Fibroblast of lung (primary cell): ENCODE data around the gene RERE. TPM values are rescaled to one million over a fixed set of nuclear protein-coding genes. Genes with fewer than 3 reads are reported as not detected.

Experiments used
- DNase-seq, 2 donors: peaks; one replicate each; pipeline versions ENCODE4 v3.0.0 to v3.0.0-alpha.2; 2010; ENCODE audit warnings: low read depth in 2 of 2
- H2AFZ ChIP-seq: 2 replicates; pipeline ENCODE4 v1.5.1; 2012; ENCODE audit warnings: low read length, control low read depth, inconsistent platforms
- H3K27ac ChIP-seq: 2 replicates; pipeline ENCODE4 v1.5.1; 2011; ENCODE audit warnings: low read length, control low read depth; ENCODE audit not compliant: insufficient read depth
- H3K27me3 ChIP-seq: 2 replicates; pipeline ENCODE4 v1.5.1; 2011; ENCODE audit warnings: mild to moderate bottlenecking, low read length; ENCODE audit not compliant: control insufficient read depth, insufficient read depth
- H3K36me3 ChIP-seq: 2 replicates; pipeline ENCODE4 v1.5.1; 2011; ENCODE audit warnings: low read length; ENCODE audit not compliant: control insufficient read depth, insufficient read depth
- H3K4me1 ChIP-seq: 2 replicates; pipeline ENCODE4 v1.5.1; 2011; ENCODE audit warnings: low read length; ENCODE audit not compliant: control insufficient read depth, insufficient read depth; ENCODE audit errors: extremely low read depth
- H3K4me2 ChIP-seq: 2 replicates; pipeline ENCODE4 v1.5.1; 2011; ENCODE audit warnings: low read length, control low read depth; ENCODE audit not compliant: insufficient read depth; ENCODE audit errors: extremely low read depth
- H3K4me3 ChIP-seq, 4 experiments: fragments of 200-600 bp in 1 of 4; sonication (generic) in 1 of 4; replicated peaks in 1 of 4; 2 replicates each; pipeline ENCODE4 v1.5.1; 2011 to 2016; ENCODE audit warnings: low read length in 4 of 4, low read depth in 3 of 4, mild to moderate bottlenecking in 3 of 4, control low read depth in 2 of 4, inconsistent platforms in 1 of 4, mixed read lengths in 1 of 4; ENCODE audit not compliant: insufficient read depth in 1 of 4; ENCODE audit errors: control extremely low read depth in 1 of 4
- H3K79me2 ChIP-seq: 2 replicates; pipeline ENCODE4 v1.5.1; 2012; ENCODE audit warnings: mild to moderate bottlenecking, low read length, inconsistent platforms; ENCODE audit not compliant: control insufficient read depth, insufficient read depth
- H3K9ac ChIP-seq: 2 replicates; pipeline ENCODE4 v1.5.1; 2011; ENCODE audit warnings: mild to moderate bottlenecking, low read length, control low read depth; ENCODE audit not compliant: insufficient read depth
- H3K9me3 ChIP-seq: 2 replicates; pipeline ENCODE4 v1.5.1; 2012; ENCODE audit warnings: low read depth, low read length; ENCODE audit not compliant: control insufficient read depth, insufficient read depth
- H4K20me1 ChIP-seq: 2 replicates; pipeline ENCODE4 v1.5.1; 2011; ENCODE audit warnings: low read length; ENCODE audit not compliant: control insufficient read depth, insufficient read depth; ENCODE audit errors: extremely low read depth
- CTCF ChIP-seq, 2 donors: IDR thresholded peaks in 1 of 2; conservative IDR thresholded peaks in 1 of 2; 1 replicate in 1 of 2; 2 replicates in 1 of 2; pipeline ENCODE4 v1.5.1; 2011 to 2012; ENCODE audit warnings: low read length in 2 of 2, control low read depth in 1 of 2, inconsistent platforms in 1 of 2, low read depth in 1 of 2, mild to moderate bottlenecking in 1 of 2
- EZH2 ChIP-seq: IDR thresholded peaks from 2 replicates; pipeline ENCODE4 v1.5.1; 2012; ENCODE audit warnings: low read length, control low read depth, mild to moderate bottlenecking; ENCODE audit errors: missing control alignments
- polyA plus RNA-seq, 2 donors: library from polyadenylated mRNA; depleted of rRNA in 1 of 2; stranded (reverse) in 1 of 2; unstranded in 1 of 2; fragments of >200 nt; gene quantifications; 2 replicates each; pipeline ENCODE4 v1.2.1, GENCODE V29; 2011 to 2012; ENCODE audit warnings: missing spikeins in 1 of 2
- total RNA-seq: library from RNA; depleted of rRNA; stranded (reverse); fragments of >200 nt; gene quantifications from 2 replicates; pipeline ENCODE4 v1.2.1, GENCODE V29; 2014

RERE gene
- total and polyA plus RNA-seq, 2 donors (not counting 1 experiment from before 2014, with no cell fraction given): 3.7 to 51.0 TPM

- H3K9me3 ChIP-seq: no peaks in the 10 kb centered on the region
- no peak overlapping the region for H2AFZ ChIP-seq
- H3K4me3 ChIP-seq: no peak overlapping the region
- H4K20me1 ChIP-seq: no peaks in the 10 kb centered on the region
- H3K4me2 ChIP-seq: no peak overlapping the region
- TF ChIP-seq CTCF (conservative IDR thresholded peaks at IDR 0.05 in 1 of 2, IDR thresholded peaks at IDR 0.05 in 1 of 2; ENCODE audit: low read depth in 1 of 2, low read length in 2 of 2): no peak
- TF ChIP-seq EZH2: no peak
- no peaks in the 10 kb centered on the region for H3K36me3 ChIP-seq
- no peak overlapping the region for H3K27ac ChIP-seq
- no peaks in the 10 kb centered on the region for H3K79me2 ChIP-seq
- H3K9ac ChIP-seq: no peak overlapping the region
- no peaks in the 10 kb centered on the region for H3K27me3 ChIP-seq
- H3K4me1 ChIP-seq: no peaks in the 10 kb centered on the region
- DNase-seq: no peak
Observed at GRCh38 chr1:8639148-8639547, 178.3 kb downstream of the RERE start.

DNA sequence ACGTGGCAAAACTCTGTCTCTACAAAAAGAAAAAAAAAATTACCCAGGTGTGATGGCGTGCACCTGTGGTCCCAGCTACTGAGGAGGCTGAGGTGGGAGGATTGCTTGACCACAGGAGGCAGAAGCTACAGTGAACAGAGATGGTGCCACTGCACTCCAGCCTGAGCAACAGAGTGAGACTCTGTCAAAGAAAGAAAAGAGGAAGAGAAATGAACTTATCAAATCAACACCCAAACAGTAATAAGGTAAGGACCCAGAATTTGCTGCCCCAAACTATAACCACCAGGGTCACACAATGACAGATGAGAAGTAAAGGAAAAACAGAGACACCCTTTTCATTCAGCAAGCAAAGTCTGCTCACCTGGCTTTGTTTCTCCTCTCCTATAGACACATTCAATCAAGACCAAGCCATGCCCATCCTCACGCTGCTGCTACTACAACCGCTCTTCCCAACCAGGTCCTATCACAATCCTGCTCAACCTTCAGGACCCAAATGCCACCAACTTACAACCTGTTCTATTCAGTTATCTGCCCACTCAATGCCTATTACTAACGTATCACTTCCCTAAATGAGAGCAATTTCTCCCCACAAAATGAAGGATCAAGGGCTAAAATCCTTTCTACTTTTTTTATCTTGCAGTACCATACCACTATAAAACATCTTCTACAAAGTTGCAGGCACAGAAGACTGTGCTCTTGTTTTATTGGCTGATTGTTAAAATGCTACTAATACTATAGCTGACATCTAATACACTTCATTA is 183.5 kb downstream of the RERE start:
- Histone ChIP-seq H3K27me3 (no peaks in the 10 kb centered on the region), H2AFZ (no peak overlapping the region), H3K79me2 (no peaks in the 10 kb centered on the region), H3K4me3 (no peak overlapping the region), H3K9me3 (no peaks in the 10 kb centered on the region), H3K9ac (no peak overlapping the region), H3K36me3 (no peaks in the 10 kb centered on the region), H4K20me1 (no peaks in the 10 kb centered on the region), H3K27ac (no peak overlapping the region), H3K4me1 (peaks cover 4% of the 10 kb centered on the region), H3K4me2 (no peak overlapping the region)
- no peak for DNase-seq
- TF ChIP-seq EZH2 (no peak), CTCF (conservative IDR thresholded peaks at IDR 0.05 in 1 of 2, IDR thresholded peaks at IDR 0.05 in 1 of 2; ENCODE audit: low read depth in 1 of 2, low read length in 2 of 2) (no peak)

GRCh38 chr1:8632102-8632501 is 185.3 kb downstream of the RERE start:
- TF ChIP-seq CTCF (conservative IDR thresholded peaks at IDR 0.05 in 1 of 2, IDR thresholded peaks at IDR 0.05 in 1 of 2; ENCODE audit: low read depth in 1 of 2, low read length in 2 of 2) (no peak), EZH2 (no peak)
- Histone ChIP-seq H3K4me2 (no peak overlapping the region), H2AFZ (no peak overlapping the region), H3K79me2 (no peaks in the 10 kb centered on the region), H3K4me3 (no peak overlapping the region), H3K4me1 (peaks cover 7% of the 10 kb centered on the region), H3K27me3 (no peaks in the 10 kb centered on the region), H3K27ac (no peak overlapping the region), H3K9ac (no peak overlapping the region), H3K36me3 (no peaks in the 10 kb centered on the region), H4K20me1 (no peaks in the 10 kb centered on the region), H3K9me3 (no peaks in the 10 kb centered on the region)
- DNase-seq: no peak
